GM23248 (cell line): ENCODE data around the gene HCN2. TPM values are rescaled to one million over a fixed set of nuclear protein-coding genes. Genes with fewer than 3 reads are reported as not detected.

Source experiments
- DNase-seq: peaks from one replicate; pipeline ENCODE4 v3.0.0-alpha.2; 2015
- H2AFZ ChIP-seq: fragments of 200-600 bp; sonication (generic); 2 replicates; pipeline ENCODE4 v1.6.1; 2016; ENCODE audit warnings: antibody characterized with exemption
- H3F3A ChIP-seq: fragments of 200-600 bp; sonication (generic); 2 replicates; pipeline ENCODE4 v1.6.1; 2016; ENCODE audit warnings: mild to moderate bottlenecking, antibody characterized with exemption, mixed run types; ENCODE audit not compliant: insufficient read depth
- H3K27ac ChIP-seq: fragments of 200-600 bp; sonication (generic); 2 replicates; pipeline ENCODE4 v1.5.1; 2016; ENCODE audit warnings: mild to moderate bottlenecking
- H3K27me3 ChIP-seq: fragments of 200-600 bp; sonication (generic); replicated peaks from 2 replicates; pipeline ENCODE4 v1.6.1; 2016; ENCODE audit warnings: mild to moderate bottlenecking; ENCODE audit not compliant: insufficient read depth
- H3K36me3 ChIP-seq: fragments of 200-600 bp; sonication (generic); 2 replicates; pipeline ENCODE4 v1.6.1; 2016; ENCODE audit warnings: low read depth, mild to moderate bottlenecking
- H3K4me1 ChIP-seq: fragments of 200-600 bp; sonication (generic); 2 replicates; pipeline ENCODE4 v1.6.1; 2016; ENCODE audit warnings: mild to moderate bottlenecking; ENCODE audit not compliant: insufficient read depth
- H3K4me2 ChIP-seq: fragments of 200-600 bp; sonication (generic); one replicate; pipeline ENCODE4 v1.6.1; 2016; ENCODE audit warnings: mild to moderate bottlenecking; ENCODE audit not compliant: unreplicated experiment
- H3K4me3 ChIP-seq: fragments of 200-600 bp; sonication (generic); 2 replicates; pipeline ENCODE4 v1.5.1; 2016; ENCODE audit warnings: mild to moderate bottlenecking
- H3K79me2 ChIP-seq: fragments of 200-600 bp; sonication (generic); 2 replicates; pipeline ENCODE4 v1.6.1; 2016; ENCODE audit warnings: mild to moderate bottlenecking; ENCODE audit not compliant: insufficient read depth
- H3K9ac ChIP-seq: fragments of 200-600 bp; sonication (generic); 2 replicates; pipeline ENCODE4 v1.6.1; 2016; ENCODE audit warnings: mild to moderate bottlenecking
- H3K9me2 ChIP-seq: fragments of 200-600 bp; sonication (generic); 2 replicates; pipeline ENCODE4 v1.6.1; 2016; ENCODE audit warnings: mixed run types, mild to moderate bottlenecking, moderate library complexity; ENCODE audit not compliant: insufficient read depth
- H3K9me3 ChIP-seq: fragments of 200-600 bp; sonication (generic); one replicate; pipeline ENCODE4 v1.6.1; 2017; ENCODE audit warnings: low read depth
- H4K20me1 ChIP-seq: fragments of 200-600 bp; sonication (generic); 2 replicates; pipeline ENCODE4 v1.6.0; 2016; ENCODE audit not compliant: insufficient read depth
- EZH2 ChIP-seq: fragments of 200-600 bp; sonication (generic); IDR thresholded peaks from 2 replicates; pipeline ENCODE4 v1.6.1; 2018; ENCODE audit warnings: antibody characterized with exemption, mild to moderate bottlenecking; ENCODE audit not compliant: insufficient read depth, poor library complexity, severe bottlenecking
- EZH2phosphoT487 ChIP-seq: fragments of 200-600 bp; sonication (generic); IDR thresholded peaks from 2 replicates; pipeline ENCODE4 v1.6.1; 2018; ENCODE audit warnings: antibody characterized with exemption, moderate library complexity, mild to moderate bottlenecking, low read depth; ENCODE audit not compliant: insufficient read depth
- WGBS, 2 experiments: methylation state at CpG; one replicate each; pipeline ENCODE4 v1.1.6; 2015 to 2017; ENCODE audit warnings: low lambda C conversion rate in 2 of 2, low coverage in 1 of 2; ENCODE audit errors: missing lambda C conversion rate in 2 of 2; 5-methylcytosine and 5-hydroxymethylcytosine counted together
- in situ Hi-C: fragments of 300-500 bp; cut with MboI; formaldehyde crosslinking; loops from 2 replicates; pipeline ENCODE4 v1.15.0; 2020
- polyA plus RNA-seq: library from polyadenylated mRNA; unstranded; fragments of >200 nt; fragmentation: Nextera tagmentation; extraction: Ambion mirVana; gene quantifications from 2 replicates; pipeline ENCODE4 v1.2.1, GENCODE V29; 2016
- total RNA-seq: library from RNA; depleted of rRNA; stranded (reverse); fragments of >200 nt; shearing (Covaris generic); gene quantifications from 2 replicates; pipeline ENCODE4 v1.2.3, GENCODE V29; 2014

The HCN2 gene
- total and polyA plus RNA-seq, 2 experiments from 2014 or later: 0.14 to 3.1 TPM

DNA sequence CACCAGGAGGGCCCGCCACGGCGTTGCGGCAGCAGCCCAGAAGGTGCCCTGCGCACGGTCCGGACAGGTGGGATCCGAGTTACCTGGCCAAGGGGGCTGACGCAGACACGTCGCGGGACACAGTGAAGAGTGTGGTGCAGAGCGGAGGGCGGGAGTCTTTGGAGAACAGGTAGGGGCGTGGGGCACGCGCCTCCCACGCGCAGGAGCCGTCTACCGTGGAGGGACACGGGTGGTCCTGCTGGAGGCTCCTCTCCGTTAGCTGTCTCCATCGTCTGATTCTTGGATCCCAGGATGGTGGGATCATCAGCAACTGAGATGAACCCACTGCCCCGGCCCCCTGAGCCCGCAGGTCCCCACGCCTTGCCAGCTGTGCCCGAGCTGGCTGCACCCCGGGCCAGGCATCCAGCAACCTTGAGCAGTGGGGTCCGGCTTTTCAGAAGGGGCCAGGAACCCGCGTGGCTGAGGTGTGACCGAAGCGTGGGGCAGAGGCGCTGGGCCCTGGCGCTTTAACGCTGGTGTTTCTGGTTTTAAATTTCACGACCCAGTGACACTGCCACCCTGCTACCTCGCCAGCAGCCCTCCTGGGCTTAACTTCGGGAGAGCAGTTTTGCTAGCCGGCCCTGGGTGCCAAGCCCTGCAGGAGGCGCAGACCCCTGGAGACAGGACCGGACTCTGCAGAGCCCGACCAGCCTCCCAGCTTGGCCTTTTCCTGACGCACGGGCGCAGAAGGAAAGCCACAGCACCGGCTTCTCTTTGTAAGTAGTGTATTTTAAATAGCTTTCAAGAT lies 57.3 kb downstream of the HCN2 start:
- peaks cover 38% of the 10 kb centered on the region for H3K79me2 ChIP-seq
- WGBS, 2 experiments: 94 to 95% methylated on average over 41 to 48 of the region's 48 CpGs
- DNase-seq: no peak
- H3K9ac ChIP-seq: no peak overlapping the region
- no peak overlapping the region for H3K27ac ChIP-seq
- no peak overlapping the region for H2AFZ ChIP-seq
- H3K4me2 ChIP-seq: no peak overlapping the region
- no peak overlapping the region for H3K4me3 ChIP-seq
- no peaks in the 10 kb centered on the region for H3K27me3 ChIP-seq
- H3F3A ChIP-seq: no peaks in the 10 kb centered on the region
- no peaks in the 10 kb centered on the region for H3K9me2 ChIP-seq
- peaks cover 7% of the 10 kb centered on the region; the same call in 1 of the 2 replicates for H3K36me3 ChIP-seq
- no peaks in the 10 kb centered on the region for H3K9me3 ChIP-seq
- no peaks in the 10 kb centered on the region for H4K20me1 ChIP-seq
- in situ Hi-C loops: no loop called here
- TF ChIP-seq EZH2 (no peak), EZH2phosphoT487 (no peak)
- H3K4me1 ChIP-seq: no peaks in the 10 kb centered on the region

DNA sequence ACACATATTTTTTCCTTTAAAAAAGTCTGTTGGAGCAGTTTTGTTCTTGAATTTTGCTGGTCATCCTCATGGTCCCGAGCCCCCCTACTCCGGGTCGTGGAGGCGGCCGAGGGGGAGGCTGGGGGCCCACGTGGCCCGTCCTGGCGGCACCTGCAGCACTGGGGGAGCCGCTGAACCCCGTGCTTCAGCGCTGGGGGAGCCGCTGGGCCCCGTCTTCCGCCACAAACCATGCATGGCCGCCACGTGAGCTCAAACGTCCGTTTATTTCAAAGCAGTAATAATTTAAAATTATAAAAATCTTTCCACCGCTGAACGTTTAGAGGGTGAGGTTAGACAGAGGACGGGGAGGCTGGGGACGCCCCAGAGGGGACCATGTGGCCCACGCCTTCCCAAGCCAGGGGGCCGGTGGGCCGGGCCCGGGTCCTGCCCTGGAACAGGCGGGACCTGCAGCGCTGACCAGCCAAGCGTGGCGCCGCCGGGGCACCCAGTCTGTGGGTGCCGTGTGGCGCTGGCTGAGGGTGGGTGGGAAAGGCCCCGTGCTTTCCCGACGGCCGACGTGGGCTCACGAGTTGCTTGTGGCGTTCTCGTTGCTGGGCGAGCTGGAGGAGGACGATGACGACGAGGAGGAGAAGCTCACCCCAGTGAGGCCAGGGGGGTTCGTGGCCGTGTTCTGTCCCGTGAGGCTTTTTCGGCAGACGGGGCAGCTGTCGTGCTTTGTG lies 58.0 kb downstream of the HCN2 start:
- Histone ChIP-seq H4K20me1 (no peaks in the 10 kb centered on the region), H3K27me3 (no peaks in the 10 kb centered on the region), H3K4me1 (no peaks in the 10 kb centered on the region), H3K4me2 (no peak overlapping the region), H3K27ac (no peak overlapping the region), H3K79me2 (peaks cover 45% of the 10 kb centered on the region), H2AFZ (no peak overlapping the region), H3F3A (no peaks in the 10 kb centered on the region), H3K9me3 (no peaks in the 10 kb centered on the region), H3K4me3 (no peak overlapping the region), H3K9ac (no peak overlapping the region), H3K36me3 (peaks cover 7% of the 10 kb centered on the region; the same call in 1 of the 2 replicates), H3K9me2 (no peaks in the 10 kb centered on the region)
- 94% methylated on average over 40 to 52 of the region's 52 CpGs for WGBS, 2 experiments
- in situ Hi-C loops: no loop called here
- DNase-seq: no peak
- TF ChIP-seq EZH2phosphoT487 (no peak), EZH2 (no peak)

DNA sequence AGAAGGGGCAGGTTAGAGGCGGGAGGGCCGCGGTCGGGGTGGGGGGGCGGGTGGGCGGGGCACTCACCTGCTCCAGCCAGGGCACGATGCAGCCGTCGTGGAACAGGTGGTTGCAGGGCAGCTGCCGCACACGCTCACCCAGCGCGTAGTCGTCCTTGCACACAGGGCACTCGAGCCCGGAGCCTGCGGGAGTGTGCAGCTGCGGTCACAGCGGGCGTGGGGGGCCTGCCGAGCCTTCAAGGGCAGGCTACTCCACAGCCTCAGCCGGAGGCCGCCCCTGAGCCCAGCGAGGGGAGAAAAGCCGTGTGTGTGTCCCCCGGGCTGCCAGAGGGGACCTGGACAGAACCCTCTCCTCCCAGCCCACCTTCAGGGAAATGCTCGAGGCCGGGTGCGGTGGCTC lies 58.6 kb downstream of the HCN2 start:
- Histone ChIP-seq H3K79me2 (peaks cover 51% of the 10 kb centered on the region), H3K4me2 (no peak overlapping the region), H4K20me1 (no peaks in the 10 kb centered on the region), H3K27me3 (no peaks in the 10 kb centered on the region), H3K4me1 (no peaks in the 10 kb centered on the region), H3K36me3 (peaks cover 7% of the 10 kb centered on the region; the same call in 1 of the 2 replicates), H3K9me2 (no peaks in the 10 kb centered on the region), H3F3A (no peaks in the 10 kb centered on the region), H3K9ac (no peak overlapping the region), H3K27ac (no peak overlapping the region), H3K4me3 (no peak overlapping the region), H2AFZ (no peak overlapping the region), H3K9me3 (no peaks in the 10 kb centered on the region)
- in situ Hi-C loops: no loop called here
- 96 to 98% methylated on average over 16 to 29 of the region's 29 CpGs for WGBS, 2 experiments
- no peak for DNase-seq
- no peak for TF ChIP-seq EZH2

DNA sequence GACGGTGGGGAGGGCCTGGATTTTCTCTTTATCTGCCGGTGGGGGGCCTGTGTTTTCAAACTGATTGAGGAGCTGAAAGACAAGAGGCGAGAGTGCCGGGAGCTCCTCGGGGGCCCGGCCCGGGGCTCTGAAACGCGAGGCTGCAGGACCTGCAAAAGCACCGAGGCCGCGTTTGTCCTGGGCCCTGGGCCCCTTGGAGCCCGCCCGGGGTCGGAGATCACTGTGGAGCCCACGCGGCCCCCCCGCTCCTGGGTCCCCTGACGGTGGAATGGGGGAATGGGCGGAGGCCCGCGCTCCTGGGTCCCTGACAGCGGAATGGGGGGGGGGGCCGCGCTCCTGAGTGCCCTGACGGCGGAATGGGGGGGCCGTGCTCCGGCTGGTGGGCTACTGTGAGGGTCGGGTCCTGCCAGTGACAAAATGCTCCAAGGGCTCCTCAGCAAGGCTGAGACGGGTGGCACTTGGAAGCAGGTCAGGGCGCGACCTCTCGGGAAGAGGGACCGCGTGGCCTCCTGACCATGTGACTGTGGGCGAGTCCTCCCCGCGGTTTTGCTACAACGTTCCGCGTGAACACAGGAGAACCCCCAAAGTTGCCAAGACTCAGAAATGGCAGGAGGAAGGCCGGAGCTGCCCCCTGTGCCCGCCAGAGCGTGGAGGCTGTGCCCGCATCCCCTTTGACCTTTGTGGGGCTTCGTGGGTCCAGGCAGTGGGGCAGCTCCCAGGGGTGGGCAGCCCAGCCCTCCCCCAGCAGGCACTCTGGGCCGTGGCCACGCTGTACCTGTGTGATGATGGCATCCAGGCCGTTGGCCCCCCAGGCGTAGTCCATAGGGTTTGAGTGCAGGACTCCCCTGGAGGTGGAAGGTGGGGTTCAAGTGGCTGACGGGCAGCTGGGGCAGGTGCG lies 59.5 kb downstream of the HCN2 start:
- Histone ChIP-seq H3K27me3 (no peaks in the 10 kb centered on the region), H2AFZ (no peak overlapping the region), H3K9me3 (no peaks in the 10 kb centered on the region), H3K27ac (no peak overlapping the region), H4K20me1 (no peaks in the 10 kb centered on the region), H3K4me3 (no peak overlapping the region), H3K36me3 (peaks cover 7% of the 10 kb centered on the region; the same call in 1 of the 2 replicates), H3F3A (no peaks in the 10 kb centered on the region), H3K4me1 (no peaks in the 10 kb centered on the region), H3K9me2 (no peaks in the 10 kb centered on the region), H3K9ac (no peak overlapping the region), H3K4me2 (no peak overlapping the region), H3K79me2 (peaks cover 60% of the 10 kb centered on the region)
- no peak for TF ChIP-seq EZH2
- no peak for TF ChIP-seq EZH2phosphoT487
- DNase-seq: no peak
- in situ Hi-C loops: no loop called here
- WGBS, 2 experiments: 90 to 93% methylated on average over 27 to 51 of the region's 53 CpGs
